ENCODE measurements around the gene GOLPH3L.
"Not testable (repeated sequence)": the region's sequence is repeated elsewhere in the genome, so short reads cannot be mapped to it uniquely, and the experiment has no call there.

The GOLPH3L gene

DNA sequence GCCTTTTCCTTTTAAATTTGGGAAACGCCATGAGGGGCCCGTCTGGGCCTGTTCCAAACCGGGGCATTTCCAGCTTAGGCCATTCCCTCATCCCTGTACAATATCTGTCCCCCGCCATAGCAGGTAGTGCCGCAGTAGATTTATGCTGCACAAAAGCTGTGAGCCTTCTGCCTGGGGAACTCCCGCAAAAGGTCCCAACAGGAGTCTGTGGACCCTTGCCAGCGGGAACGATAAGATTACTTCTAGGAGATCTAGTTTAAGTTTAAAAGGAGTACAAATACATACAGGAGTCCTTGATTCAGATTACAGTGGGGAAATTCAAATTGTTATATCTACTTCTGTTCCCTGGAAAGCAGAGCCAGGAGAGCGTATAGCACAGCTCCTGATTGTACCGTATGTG, 42.3 kb downstream of the GOLPH3L start:
- not testable (repeated sequence) for DNase-seq

GRCh38 chr1:150650193-150650592, 46.8 kb downstream of the GOLPH3L start:
- DNase-seq, result peak; percentile 57

GRCh38 chr1:150649441-150650075, 47.4 kb downstream of the GOLPH3L start:
- DNase-seq, result no peak

- DNase-seq, result no peak
These were observed 54.7 kb downstream of the GOLPH3L start for GRCh38 chr1:150642296-150642695.

DNA sequence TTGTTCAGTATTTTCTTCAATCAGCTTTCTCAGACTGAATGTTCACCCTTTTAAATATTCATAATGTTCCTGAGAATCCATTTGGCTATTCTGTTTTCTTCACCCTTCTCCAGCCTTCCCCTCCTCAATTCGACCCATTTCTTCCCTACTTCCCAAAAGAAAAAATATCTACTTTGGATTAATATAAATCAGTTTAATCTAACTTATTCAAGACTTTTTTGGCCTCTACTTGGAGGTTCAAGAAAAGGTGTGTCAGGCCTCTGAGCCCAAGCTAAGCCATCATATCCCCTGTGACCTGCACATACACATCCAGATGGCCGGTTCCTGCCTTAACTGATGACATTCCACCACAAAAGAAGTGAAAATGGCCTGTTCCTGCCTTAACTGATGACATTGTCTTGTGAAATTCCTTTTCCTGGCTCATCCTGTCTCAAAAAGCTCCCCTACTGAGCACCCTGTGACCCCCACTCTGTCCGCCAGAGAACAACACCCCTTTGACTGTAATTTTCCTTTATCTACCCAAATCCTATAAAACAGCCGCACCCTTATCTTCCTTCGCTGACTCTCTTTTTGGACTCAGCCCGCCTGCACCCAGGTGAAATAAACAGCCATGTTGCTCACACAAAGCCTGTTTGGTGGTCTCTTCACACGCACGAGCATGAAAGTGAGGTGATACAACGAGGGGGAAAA, 55.7 kb downstream of the GOLPH3L start:
- not testable (repeated sequence) for DNase-seq

DNA sequence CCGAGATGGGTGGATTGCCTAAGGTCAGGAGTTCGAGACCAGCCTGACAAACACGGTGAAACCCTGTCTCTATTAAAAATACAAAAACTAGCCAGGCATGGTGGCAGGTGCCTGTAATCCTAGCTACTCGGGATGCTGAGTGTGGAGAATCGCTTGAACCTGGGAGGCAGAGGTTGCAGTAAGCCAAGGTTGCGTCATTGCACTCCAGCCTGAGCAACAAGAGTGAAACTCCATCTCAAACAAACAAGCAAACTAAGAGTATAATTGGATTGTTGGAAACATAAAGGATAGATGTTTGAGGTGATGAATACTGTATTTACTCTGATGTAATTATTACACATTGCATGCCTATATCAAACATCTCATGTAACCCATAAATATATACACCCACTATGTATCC, 58.5 kb downstream of the GOLPH3L start:
- not testable (repeated sequence) for DNase-seq

DNA sequence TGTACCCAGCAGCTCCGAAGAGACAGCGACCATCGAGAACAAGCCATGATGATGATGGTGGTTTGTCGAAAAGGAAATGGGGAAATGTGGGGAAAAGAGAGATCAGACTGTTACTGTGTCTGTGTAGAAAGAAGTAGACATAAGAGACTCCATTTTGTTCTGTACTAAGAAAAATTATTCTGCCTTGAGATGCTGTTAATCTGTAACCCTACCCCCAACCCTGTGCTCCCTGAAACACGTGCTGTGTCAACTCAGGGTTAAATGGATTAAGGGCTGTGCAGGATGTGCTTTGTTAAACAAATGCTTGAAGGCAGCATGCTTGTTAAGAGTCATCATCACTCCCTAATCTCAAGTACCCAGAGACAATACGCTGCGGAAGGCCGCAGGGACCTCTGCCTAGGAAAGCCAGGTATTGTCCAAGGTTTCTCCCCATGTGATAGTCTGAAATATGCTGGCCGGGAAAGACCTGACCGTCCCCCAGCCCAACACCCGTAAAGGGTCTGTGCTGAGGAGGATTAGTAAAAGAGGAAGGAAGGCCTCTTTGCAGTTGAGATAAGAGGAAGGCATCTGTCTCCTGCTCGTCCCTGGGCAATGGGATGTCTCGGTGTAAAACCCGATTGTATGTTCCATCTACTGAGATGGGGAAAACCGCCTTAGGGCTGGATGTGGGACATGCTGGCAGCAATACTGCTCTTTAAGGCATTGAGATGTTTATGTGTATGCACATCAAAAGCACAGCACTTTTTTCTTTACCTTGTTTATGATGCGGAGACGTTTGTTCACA, 61.9 kb downstream of the GOLPH3L start:
- DNase-seq, result peak; percentile 59

GRCh38 chr1:150629115-150629928, 67.6 kb downstream of the GOLPH3L start, which contains the start of gene ENSA:
ENSA (minus strand) TSS chr1:150629612; CDS start chr1:150629470, 142 bp downstream.
- peak; percentile 100 for DNase-seq

- no peak for DNase-seq
These were observed 68.2 kb downstream of the GOLPH3L start for GRCh38 chr1:150628766-150629114.

- DNase-seq, result no peak
These were observed 69.0 kb downstream of the GOLPH3L start for GRCh38 chr1:150627826-150628410.

DNA sequence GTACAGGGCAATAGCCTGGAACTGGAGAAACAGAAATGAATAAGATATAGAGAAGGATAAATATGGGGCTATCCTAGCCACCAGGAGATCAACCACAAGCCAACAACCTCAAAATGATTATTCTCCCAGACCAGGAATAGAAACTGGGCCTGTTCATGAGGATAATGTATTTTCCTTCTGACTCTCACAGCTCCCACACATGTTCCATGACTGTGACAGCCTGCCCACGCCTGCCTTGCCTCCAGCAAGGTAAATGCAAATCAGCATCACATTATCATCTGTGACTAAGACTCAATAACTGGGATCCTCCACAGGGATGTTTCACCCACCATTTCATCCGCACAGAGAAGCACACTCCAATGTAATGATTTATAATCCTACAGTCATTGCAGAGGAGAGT, 70.8 kb downstream of the GOLPH3L start:
- DNase-seq, result no peak

DNA sequence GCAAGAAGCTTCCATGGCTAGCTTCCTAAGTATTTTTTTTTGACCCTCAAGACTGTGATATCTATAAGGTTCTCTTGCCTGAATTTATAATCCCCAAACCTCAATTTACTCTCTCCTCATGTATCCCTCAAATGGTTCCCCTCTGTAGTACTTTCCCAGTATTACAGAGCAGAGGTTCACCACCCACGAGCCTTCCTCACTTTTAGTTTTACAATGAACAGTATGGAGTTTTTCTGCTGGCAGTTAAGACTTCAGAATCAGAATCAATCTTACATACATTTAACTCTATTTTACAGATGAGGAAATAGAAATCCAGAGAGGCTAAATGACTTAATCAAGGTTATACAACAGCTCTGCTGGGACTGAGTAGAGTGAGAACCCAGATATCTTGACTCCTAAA, 72.4 kb downstream of the GOLPH3L start:
- DNase-seq, result not testable (repeated sequence)

DNA sequence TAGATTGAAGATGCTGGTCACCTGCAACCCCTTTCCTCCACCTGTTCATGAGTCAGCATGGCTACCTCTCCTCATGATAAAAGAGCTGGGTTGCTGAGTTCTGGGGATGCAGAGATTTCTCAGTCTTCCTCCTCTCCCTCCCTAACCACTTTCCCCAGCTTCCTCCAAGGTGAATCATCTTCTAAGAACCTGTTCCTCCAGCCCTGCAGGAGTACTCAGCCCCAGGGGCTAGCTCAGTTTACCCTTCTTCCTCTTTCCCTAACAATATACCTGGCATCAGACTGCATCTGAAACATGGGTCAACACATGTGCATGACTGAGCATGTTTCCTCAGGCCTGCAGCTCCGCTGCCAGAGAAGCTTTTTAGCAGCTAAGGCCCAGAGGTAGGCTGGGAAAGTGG, 72.8 kb downstream of the GOLPH3L start:
- DNase-seq, result peak; percentile 83

DNA sequence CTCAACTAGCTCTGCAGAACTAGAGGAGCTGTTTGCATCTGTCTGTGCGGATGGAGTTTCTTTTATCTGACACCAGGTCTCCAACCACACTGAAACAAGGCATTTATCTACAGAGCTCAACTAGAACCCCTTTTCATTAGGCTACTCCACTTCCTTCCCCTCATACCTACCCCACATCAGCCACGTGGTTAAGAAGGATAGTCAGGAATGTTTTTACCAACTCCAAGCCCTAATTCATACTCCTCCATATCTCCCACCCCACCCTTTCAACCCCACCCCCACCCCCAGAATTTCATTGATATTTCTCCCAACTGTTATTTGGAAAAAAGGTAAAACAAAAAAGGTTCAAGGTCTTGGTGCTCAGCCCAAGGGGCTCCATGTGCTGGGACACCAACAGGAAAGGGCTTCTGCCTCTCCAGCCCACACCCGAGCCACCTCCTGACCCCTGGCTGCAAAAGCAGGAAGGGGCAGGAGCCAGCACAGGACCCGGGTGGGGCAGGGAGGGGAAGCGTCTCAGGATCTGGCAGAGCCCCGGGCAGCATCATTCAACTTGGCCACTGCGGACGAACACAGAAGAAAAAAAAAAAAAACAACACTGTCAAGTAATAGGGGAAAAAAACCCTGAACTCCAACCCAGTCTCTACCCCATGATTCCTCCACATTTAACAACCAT, 74.5 kb downstream of the GOLPH3L start:
- peak; percentile 70 for DNase-seq

DNA sequence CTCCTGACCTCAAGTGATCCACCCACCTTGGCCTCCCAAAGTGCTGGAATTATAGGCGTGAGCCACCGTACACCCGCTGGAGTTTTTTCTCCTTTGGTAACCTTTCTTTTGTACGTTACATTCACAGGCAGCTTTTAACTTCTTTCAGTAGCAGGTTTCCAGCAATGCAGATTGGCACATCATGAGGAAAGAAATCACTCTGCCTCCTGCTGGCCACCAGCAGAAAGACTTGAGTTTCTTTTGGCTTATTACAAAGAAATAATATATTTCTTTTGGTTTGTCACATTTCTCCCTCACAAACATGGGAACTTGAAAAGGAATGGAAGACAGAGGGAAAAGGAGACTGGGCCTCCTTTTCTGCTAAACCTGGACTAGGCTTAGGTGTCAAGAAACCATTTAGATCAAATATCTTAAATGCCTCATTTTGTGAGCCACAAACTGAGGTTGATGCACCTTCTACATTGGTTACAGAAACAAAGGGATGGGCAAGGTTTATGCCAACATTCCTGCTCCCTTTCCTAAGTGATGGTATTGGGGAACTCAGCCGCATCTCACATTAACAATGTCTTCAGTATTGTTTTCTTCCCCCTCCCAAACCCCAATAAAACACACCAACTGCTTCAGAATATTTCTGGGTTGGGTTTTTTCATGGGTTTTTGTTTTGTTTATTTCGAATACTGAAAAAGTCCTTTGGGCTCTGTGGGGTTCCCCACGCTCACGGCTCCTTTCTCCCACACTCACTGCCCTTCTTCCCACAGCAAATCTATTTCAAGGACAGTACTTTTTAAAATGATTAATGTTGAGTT, 75.3 kb downstream of the GOLPH3L start:
- DNase-seq, result no peak

DNA sequence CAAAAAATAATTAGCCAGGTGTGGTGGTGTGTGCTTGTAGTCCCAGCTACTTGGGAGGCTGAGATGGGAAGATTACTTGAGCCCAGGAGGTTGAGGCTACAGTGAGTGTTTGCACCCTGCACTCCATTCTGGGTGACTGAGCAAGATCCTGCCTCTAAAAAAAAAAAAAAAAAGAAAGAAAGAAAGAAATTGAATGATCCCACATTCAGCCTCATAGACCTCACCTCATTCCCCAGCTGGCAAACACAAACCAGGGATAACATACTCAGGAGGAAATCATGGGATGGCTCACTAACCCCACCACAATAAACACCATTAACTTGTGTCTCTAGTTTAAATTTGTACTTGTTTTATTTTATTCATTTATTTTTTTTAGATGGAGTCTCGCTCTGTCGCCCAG, 76.0 kb downstream of the GOLPH3L start:
- no peak for DNase-seq

DNA sequence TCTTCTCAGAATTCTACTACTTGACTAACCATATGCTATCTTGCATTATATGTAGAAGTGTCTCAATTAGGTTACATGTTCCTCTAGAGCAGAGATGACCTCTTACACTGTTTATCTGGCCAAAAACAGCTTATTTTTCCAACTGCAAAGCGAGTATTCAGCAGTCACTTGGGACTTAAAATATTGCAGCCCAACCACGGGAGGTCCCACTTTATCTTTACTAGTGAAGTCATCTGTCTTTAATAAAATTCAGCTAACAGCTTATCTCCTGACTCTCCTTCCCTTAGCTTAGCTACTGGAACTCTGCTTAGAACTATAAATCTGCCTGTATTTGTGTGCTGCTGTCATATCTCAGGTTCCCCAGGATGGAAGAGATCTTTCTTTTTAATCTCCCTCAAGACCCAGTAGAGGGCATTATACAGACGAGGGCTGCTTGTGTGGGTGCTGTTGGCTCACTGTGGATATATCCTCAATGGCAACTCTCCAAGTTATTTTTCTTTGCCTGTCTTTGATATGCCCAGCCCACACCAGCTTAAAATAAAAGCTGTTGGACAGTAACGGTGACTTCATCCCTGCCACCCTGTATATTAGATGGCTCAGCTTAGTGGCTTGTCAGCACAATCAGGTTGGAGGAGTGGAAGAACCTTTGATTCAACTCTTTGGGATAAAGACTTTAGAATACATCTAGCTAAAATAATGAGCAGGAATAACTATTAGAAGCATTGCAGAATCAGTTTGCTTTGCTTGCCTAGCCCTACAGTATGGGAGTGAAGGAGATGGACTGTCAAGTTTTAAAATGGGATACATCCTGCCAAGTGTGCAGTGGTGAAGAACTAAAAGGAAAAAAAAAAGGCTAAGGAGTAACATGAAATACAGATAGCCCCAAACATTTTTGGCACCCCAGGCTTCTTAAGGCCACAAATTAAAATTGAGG, 77.1 kb downstream of the GOLPH3L start:
- no peak for DNase-seq

- DNase-seq, result no peak
These were observed 81.4 kb downstream of the GOLPH3L start for GRCh38 chr1:150615346-150616201.

Data from islet precursor cell (in vitro differentiated cells).